Chondrocyte (in vitro differentiated cells): Measurements from ENCODE around the gene NEO1. TPM values are rescaled to one million over a fixed set of nuclear protein-coding genes. Genes with fewer than 3 reads are reported as not detected.

Experiments
- DNase-seq: peaks from one replicate; pipeline ENCODE4 v3.0.0; 2021; ENCODE audit warnings: mixed read lengths, low spot score
- H3K27ac Mint-ChIP-seq: one replicate; pipeline ENCODE4 v1.8.0; 2021; ENCODE audit warnings: mild to moderate bottlenecking, moderate library complexity, mixed read lengths; ENCODE audit not compliant: unreplicated experiment
- H3K27me3 Mint-ChIP-seq: 2 replicates; pipeline ENCODE4 v1.8.0; 2021; ENCODE audit warnings: low read depth, mixed read lengths
- H3K36me3 Mint-ChIP-seq: 2 replicates; pipeline ENCODE4 v1.8.0; 2021; ENCODE audit warnings: low read depth, mixed read lengths
- H3K4me1 Mint-ChIP-seq: 2 replicates; pipeline ENCODE4 v1.8.0; 2021; ENCODE audit warnings: low read depth, mild to moderate bottlenecking, mixed read lengths
- H3K4me3 Mint-ChIP-seq: one replicate; pipeline ENCODE4 v1.8.0; 2021; ENCODE audit warnings: mild to moderate bottlenecking, moderate library complexity, mixed read lengths; ENCODE audit not compliant: unreplicated experiment
- H3K9me3 Mint-ChIP-seq: 2 replicates; pipeline ENCODE4 v1.8.0; 2021; ENCODE audit warnings: low read depth, mixed read lengths
- CTCF ChIP-seq: fragments of 200-600 bp; sonication (generic); IDR thresholded peaks from 2 replicates; pipeline ENCODE4 v1.5.0; 2021; ENCODE audit warnings: antibody characterized with exemption, mild to moderate bottlenecking, moderate library complexity
- long read RNA-seq: library from polyadenylated mRNA; stranded (forward); transcript quantifications from one replicate; pipeline ENCODE4 v2.0.0, GENCODE V29; 2021
- total RNA-seq: library from RNA; stranded (reverse); gene quantifications from 3 replicates; pipeline ENCODE4 v1.2.1, GENCODE V29; 2021

The NEO1 gene, protein sequence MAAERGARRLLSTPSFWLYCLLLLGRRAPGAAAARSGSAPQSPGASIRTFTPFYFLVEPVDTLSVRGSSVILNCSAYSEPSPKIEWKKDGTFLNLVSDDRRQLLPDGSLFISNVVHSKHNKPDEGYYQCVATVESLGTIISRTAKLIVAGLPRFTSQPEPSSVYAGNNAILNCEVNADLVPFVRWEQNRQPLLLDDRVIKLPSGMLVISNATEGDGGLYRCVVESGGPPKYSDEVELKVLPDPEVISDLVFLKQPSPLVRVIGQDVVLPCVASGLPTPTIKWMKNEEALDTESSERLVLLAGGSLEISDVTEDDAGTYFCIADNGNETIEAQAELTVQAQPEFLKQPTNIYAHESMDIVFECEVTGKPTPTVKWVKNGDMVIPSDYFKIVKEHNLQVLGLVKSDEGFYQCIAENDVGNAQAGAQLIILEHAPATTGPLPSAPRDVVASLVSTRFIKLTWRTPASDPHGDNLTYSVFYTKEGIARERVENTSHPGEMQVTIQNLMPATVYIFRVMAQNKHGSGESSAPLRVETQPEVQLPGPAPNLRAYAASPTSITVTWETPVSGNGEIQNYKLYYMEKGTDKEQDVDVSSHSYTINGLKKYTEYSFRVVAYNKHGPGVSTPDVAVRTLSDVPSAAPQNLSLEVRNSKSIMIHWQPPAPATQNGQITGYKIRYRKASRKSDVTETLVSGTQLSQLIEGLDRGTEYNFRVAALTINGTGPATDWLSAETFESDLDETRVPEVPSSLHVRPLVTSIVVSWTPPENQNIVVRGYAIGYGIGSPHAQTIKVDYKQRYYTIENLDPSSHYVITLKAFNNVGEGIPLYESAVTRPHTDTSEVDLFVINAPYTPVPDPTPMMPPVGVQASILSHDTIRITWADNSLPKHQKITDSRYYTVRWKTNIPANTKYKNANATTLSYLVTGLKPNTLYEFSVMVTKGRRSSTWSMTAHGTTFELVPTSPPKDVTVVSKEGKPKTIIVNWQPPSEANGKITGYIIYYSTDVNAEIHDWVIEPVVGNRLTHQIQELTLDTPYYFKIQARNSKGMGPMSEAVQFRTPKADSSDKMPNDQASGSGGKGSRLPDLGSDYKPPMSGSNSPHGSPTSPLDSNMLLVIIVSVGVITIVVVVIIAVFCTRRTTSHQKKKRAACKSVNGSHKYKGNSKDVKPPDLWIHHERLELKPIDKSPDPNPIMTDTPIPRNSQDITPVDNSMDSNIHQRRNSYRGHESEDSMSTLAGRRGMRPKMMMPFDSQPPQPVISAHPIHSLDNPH (N-terminal part only)
- total RNA-seq, result 40.9 to 50.0 TPM (median 42.1 TPM) in 3 replicates
- long read RNA-seq, partial matches to known transcripts, result 4 of 18 reads
- long read RNA-seq, other reads (novel, unspliced or antisense), result 14 of 18 reads

DNA sequence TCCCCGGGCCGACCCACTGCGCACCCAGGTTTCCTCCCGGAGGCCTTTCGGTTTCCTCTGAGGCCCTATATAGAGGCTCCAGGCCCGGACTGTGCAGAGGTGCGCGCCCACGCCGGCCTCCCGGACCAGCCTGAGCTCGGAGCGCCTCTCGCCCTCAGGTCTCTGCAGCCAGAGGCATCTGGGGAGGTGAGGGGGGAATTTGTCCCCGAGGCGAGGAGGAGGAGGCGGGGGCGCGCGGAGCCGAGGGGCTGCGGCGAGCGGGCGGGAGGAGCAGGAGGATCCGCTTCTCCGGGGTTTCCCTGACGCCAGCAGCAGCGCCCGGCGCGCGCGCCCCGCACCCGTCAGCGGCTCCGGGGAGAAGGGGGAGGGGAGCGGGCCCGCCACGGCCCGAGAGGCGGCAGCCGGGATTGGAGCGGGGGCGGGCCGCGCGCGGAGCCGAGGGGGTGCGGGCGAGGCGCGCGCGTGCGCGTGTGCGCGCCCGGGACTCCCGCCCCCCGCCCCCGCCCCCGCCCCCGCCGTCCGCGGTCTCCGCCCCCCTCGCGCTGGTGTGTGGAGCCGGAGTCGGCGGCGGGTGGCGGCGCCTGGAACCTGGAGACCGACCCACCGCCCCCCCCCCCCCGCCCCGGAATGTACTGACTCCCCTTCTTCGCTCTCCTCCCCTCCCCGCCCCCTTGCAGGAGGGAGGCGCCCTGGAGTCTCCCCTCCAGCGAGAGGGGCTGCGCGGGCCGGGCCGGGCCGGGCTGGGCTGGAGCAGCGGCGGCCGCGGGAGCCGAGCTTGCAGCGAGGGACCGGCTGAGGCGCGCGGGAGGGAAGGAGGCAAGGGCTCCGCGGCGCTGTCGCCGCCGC is at the start of gene NEO1:
NEO1 (plus strand) TSS at position 657 of the 846 bp plus-strand sequence. CDS start 213 bp downstream, outside the sequence.
- no peaks in the 10 kb centered on the region for H3K36me3 Mint-ChIP-seq

GRCh38 chr15:73004462-73004861 is 47.8 kb upstream of the NEO1 start:
- H3K36me3 Mint-ChIP-seq, result no peaks in the 10 kb centered on the region
- no peak for DNase-seq
- peaks cover 7% of the 10 kb centered on the region for H3K4me1 Mint-ChIP-seq
- no peak overlapping the region for H3K4me3 Mint-ChIP-seq
- peaks cover 20% of the 10 kb centered on the region for H3K27me3 Mint-ChIP-seq
- H3K9me3 Mint-ChIP-seq, result no peaks in the 10 kb centered on the region
- no peak for TF ChIP-seq CTCF
- no peak overlapping the region for H3K27ac Mint-ChIP-seq

More for the DNA sequence above, at the start of gene NEO1:
- Mint-ChIP-seq H3K27me3 (peaks cover 9% of the 10 kb centered on the region), H3K27ac (peak within 1 kb of the TSS; percentile 69), H3K9me3 (no peaks in the 10 kb centered on the region), H3K4me1 (peaks cover 12% of the 10 kb centered on the region), H3K4me3 (peak within 1 kb of the TSS; percentile 84)
- peak; percentile 94 for DNase-seq
- no peak for TF ChIP-seq CTCF

GRCh38 chr15:73005032-73005431 is 47.2 kb upstream of the NEO1 start:
- Mint-ChIP-seq H3K36me3 (no peaks in the 10 kb centered on the region), H3K4me3 (no peak overlapping the region), H3K9me3 (no peaks in the 10 kb centered on the region), H3K4me1 (peaks cover 10% of the 10 kb centered on the region), H3K27ac (no peak overlapping the region), H3K27me3 (peaks cover 18% of the 10 kb centered on the region)
- no peak for DNase-seq
- TF ChIP-seq CTCF, result no peak

DNA sequence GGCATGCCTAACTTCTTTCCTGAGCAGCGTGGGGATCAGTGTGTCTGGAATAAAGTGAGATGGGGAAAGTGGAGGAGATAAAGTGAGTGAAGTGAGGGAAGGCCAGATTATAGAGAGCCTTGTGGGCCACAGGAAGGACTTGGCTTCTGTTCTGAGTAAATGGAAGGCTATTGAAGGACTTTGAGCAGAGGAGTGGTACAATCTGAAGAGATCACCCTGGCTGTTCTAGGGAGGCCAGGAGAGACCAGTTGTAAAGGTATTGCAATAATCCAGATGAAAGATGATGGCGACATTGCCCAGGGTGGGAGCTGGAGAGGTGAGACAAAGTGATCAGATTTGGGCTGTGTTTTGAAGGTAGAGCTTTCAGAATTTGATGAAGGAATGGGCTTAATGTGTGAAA is 46.8 kb upstream of the NEO1 start:
- Mint-ChIP-seq H3K27ac (no peak overlapping the region), H3K4me1 (peaks cover 10% of the 10 kb centered on the region), H3K36me3 (no peaks in the 10 kb centered on the region), H3K9me3 (no peaks in the 10 kb centered on the region), H3K27me3 (peaks cover 15% of the 10 kb centered on the region), H3K4me3 (no peak overlapping the region)
- TF ChIP-seq CTCF, result no peak
- DNase-seq, result no peak
